Spleen (tissue), 7 donors: ENCODE measurements around the gene VWC2.

ENCODE experiments used
- CTCF ChIP-seq, 11 experiments: fragments of 200-600 bp in 7 of 11; fragments of 450-650 bp in 4 of 11; sonication (generic) in 4 of 11; IDR thresholded peaks in 8 of 11; conservative IDR thresholded peaks in 3 of 11; 1 replicate in 7 of 11; 2 replicates in 4 of 11; pipeline versions ENCODE4 v1.4.0 to v1.8.0; 2016 to 2021; ENCODE audit warnings: antibody characterized with exemption in 11 of 11, inconsistent platforms in 4 of 11, mild to moderate bottlenecking in 1 of 11
- POLR2A ChIP-seq, 3 donors: fragments of 450-650 bp; IDR thresholded peaks; one replicate each; pipeline ENCODE4 v1.5.1; 2017; ENCODE audit warnings: antibody characterized with exemption in 3 of 3, mild to moderate bottlenecking in 1 of 3
- donor health status: DM: no; HTN: no; CAD: no; lungs with moderate emphysema.
- donor health status: DM: no; HTN: no; CAD: no.
- donor health status: DM: no; HTN: no; CAD: no.

- peak in 3 of 11 experiments; percentile 21 to 45 (median 28) for TF ChIP-seq CTCF (IDR thresholded peaks at IDR 0.05 in 8 of 11, conservative IDR thresholded peaks at IDR 0.05 in 3 of 11)
- no peak for TF ChIP-seq POLR2A (IDR thresholded peaks at IDR 0.05)
Observed at GRCh38 chr7:49791088-49791741, 17.8 kb downstream of the VWC2 start.
